Heart left ventricle (tissue), 16 donors: Measurements from ENCODE around the gene CDK6. TPM values are rescaled to one million over a fixed set of nuclear protein-coding genes. Genes with fewer than 3 reads are reported as not detected.

Experiments used
- ATAC-seq, 4 donors: fragments of 200-7000 bp; cut with Tn5 transposase; one replicate each; pipeline ENCODE4 v1.9.1; 2020 to 2022; ENCODE audit warnings: moderate library complexity in 4 of 4, mild to moderate bottlenecking in 3 of 4, moderate number of reproducible peaks in 1 of 4
- DNase-seq, 5 donors: peaks; one replicate each; pipeline ENCODE4 v3.0.0-alpha.2; 2020
- H3K27ac ChIP-seq, 12 donors: fragments of 200-600 bp; sonication (generic) in 4 of 12; one replicate each; pipeline versions ENCODE4 v1.5.0 to v1.8.0; 2016 to 2022; ENCODE audit warnings: mild to moderate bottlenecking in 2 of 12
- H3K27me3 ChIP-seq, 9 donors: fragments of 200-600 bp; sonication (generic) in 2 of 9; one replicate each; pipeline versions ENCODE4 v1.5.1 to v1.8.0; 2016 to 2022; ENCODE audit warnings: mild to moderate bottlenecking in 3 of 9
- H3K36me3 ChIP-seq, 9 donors: fragments of 200-600 bp; sonication (generic) in 2 of 9; one replicate each; pipeline versions ENCODE4 v1.5.0 to v1.8.0; 2018 to 2022; ENCODE audit warnings: mild to moderate bottlenecking in 2 of 9
- H3K4me1 ChIP-seq, 12 donors: fragments of 200-600 bp; sonication (generic) in 4 of 12; one replicate each; pipeline versions ENCODE4 v1.5.0 to v1.8.0; 2016 to 2022; ENCODE audit warnings: mild to moderate bottlenecking in 3 of 12
- H3K4me3 ChIP-seq, 12 donors: fragments of 200-600 bp; sonication (generic) in 4 of 12; one replicate each; pipeline versions ENCODE4 v1.5.0 to v1.8.0; 2017 to 2022; ENCODE audit warnings: mild to moderate bottlenecking in 9 of 12, moderate library complexity in 4 of 12
- H3K9me3 ChIP-seq, 12 donors: fragments of 200-600 bp; sonication (generic) in 4 of 12; one replicate each; pipeline versions ENCODE4 v1.5.0 to v1.8.0; 2016 to 2022; ENCODE audit warnings: mild to moderate bottlenecking in 1 of 12
- POLR2A ChIP-seq, 2 donors: fragments of 450-650 bp; IDR thresholded peaks; one replicate each; pipeline ENCODE4 v1.6.1; 2017; ENCODE audit warnings: antibody characterized with exemption in 2 of 2, mild to moderate bottlenecking in 2 of 2, moderate library complexity in 2 of 2
- WGBS, 4 donors: extraction: QIAGEN DNeasy Blood & Tissue Kit in 2 of 4; methylation state at CpG; one replicate each; pipeline versions ENCODE4 v1.1.5 to v1.1.7; 2013 to 2018; 5-methylcytosine and 5-hydroxymethylcytosine counted together
- intact Hi-C, 10 donors: fragments of 100-400 bp; cut with DNase I; formaldehyde crosslinking; loops; one replicate each; pipeline versions ENCODE4 v1.11.1 to v1.14.2; 2022
- polyA plus RNA-seq, 2 donors: library from polyadenylated mRNA; stranded (reverse); fragments of 200-250 nt; gene quantifications; one replicate each; pipeline ENCODE4 v1.2.3, GENCODE V29; 2013
- total RNA-seq, 9 donors: library from RNA; depleted of rRNA in 2 of 9; stranded (reverse); fragments of >200 nt in 2 of 9; fragmentation: NEBNext Ultra II Directional in 3 of 9; extraction: Animal tissue kit (Norgen Biotek cat#: 25700) in 3 of 9; gene quantifications; one replicate each; pipeline versions ENCODE4 v1.1.0 to v1.2.4, GENCODE V29; 2016 to 2023
- TF ChIP-seq, protein P1 (sequence below), 12 donors: fragments of 200-600 bp; sonication (generic) in 4 of 12; IDR thresholded peaks; one replicate each; pipeline versions ENCODE4 v1.5.0 to v1.8.0; 2018 to 2022; ENCODE audit warnings: antibody characterized with exemption in 12 of 12, mild to moderate bottlenecking in 5 of 12
- donor health status: ischemic (EF 13 %, LVEDD 7.1; RV severe dilation, severe dysfunction).
- donor health status: healthy with polysubstance abuse.
- donor health status: DM: no; HTN: yes; CAD: no.
- donor health status: DM: no; HTN: no; CAD: no.
- donor health status: ischemic (EF 25% LVEDD 6.9; RV normal size, moderate dysfunction).
- donor health status: ischemic (EF 25% LVEDD 5.7; RV mildly dilated, moderate dysfunction).
- donor health status: healthy.
- donor health status: DM: yes; HTN: yes; CAD: no.
- donor health status: ischemic (EF 35%, LVEDD 5.7; RV mildly dilated, moderate dysfunction).
- donor health status: nonischemic (EF 11% LVEDD 7.7; RV severe dilation, severe dysfunction).
- donor health status: DM: yes; HTN: yes; CAD: no.
- donor health status: PGD.
- donor health status: ischemic (EF 29% LVEDD 5.4; RV normal size, mild dysfunction).
- donor health status: nonischemic (EF 23%, LVEDD 6.1; RV moderate dilation, normal function).

Gene CDK6
- total and polyA plus RNA-seq, 11 donors = 2.2 to 40.5 (median 18.7) TPM

DNA sequence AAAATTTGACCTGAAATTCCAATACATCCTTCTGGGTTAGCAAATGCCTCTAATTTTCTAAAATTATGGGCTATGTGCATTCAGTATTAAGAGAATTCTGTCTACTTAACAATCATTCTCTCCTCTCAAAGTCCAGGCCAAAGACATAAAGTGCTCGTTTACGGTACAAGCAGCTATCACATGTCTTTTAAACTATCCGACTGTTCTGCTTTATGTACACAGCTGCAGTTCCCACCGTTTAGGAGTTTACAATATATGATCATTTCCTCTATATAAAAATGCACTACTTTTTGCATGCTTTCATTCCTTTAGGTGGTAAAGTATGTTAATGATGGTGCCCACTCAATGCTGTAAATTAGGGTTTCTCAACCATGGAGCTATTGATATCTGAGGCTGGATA, 34.0 kb downstream of the CDK6 start:
- H3K4me1 ChIP-seq = peaks cover 0 to 38% (median 20%) of the 10 kb centered on the region in 12 donors

DNA sequence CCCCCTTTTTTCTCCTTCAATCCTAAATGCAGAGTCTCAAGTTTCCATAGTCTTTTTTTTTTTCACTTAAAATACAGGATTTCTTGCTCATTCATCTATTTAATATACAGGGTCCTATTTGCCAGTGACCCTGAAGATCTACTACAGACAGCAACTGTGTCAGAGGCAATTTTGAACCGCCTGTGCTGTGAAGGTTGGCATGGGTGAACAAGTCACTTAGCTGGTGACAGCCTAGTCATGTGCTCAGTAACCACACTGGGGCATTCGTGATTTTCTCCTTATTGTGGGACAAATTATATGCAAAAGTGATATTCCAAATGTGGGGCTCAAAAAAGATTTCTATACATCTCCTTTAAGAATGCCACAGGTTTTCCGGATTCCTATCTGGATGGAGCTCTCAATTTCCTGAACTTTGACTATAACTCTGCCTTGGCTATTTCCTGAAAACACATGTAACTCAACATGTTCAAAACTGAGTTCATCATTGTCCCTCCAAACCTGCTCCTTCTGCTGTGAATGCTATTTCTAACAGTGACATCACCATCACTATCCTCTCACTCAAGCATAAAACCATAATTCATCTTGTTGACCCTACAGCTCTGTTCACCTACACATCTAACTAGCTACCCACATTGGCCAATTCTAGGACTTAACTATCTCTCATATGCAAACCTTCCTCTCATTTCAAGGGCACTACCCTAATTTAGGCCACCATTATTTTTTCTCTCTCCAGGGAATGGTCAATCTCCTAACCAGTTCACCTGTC, 36.7 kb downstream of the CDK6 start:
- Histone ChIP-seq H3K36me3 (no peaks in the 10 kb centered on the region), H3K4me3 (no peak overlapping the region), H3K27ac (peak overlapping the region in 1 of 12 donors; percentile 43), H3K4me1 (peaks cover 0 to 65% (median 37%) of the 10 kb centered on the region in 12 donors), H3K9me3 (no peaks in the 10 kb centered on the region), H3K27me3 (no peaks in the 10 kb centered on the region)
- TF ChIP-seq, protein P1, sequence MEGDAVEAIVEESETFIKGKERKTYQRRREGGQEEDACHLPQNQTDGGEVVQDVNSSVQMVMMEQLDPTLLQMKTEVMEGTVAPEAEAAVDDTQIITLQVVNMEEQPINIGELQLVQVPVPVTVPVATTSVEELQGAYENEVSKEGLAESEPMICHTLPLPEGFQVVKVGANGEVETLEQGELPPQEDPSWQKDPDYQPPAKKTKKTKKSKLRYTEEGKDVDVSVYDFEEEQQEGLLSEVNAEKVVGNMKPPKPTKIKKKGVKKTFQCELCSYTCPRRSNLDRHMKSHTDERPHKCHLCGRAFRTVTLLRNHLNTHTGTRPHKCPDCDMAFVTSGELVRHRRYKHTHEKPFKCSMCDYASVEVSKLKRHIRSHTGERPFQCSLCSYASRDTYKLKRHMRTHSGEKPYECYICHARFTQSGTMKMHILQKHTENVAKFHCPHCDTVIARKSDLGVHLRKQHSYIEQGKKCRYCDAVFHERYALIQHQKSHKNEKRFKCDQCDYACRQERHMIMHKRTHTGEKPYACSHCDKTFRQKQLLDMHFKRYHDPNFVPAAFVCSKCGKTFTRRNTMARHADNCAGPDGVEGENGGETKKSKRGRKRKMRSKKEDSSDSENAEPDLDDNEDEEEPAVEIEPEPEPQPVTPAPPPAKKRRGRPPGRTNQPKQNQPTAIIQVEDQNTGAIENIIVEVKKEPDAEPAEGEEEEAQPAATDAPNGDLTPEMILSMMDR (IDR thresholded peaks at IDR 0.05) = no peak
- TF ChIP-seq POLR2A (IDR thresholded peaks at IDR 0.05) = no peak
- intact Hi-C loops = loop anchor here in 2 of 10 donors (5.0 kb wide), 1 partner anchor 33 kb away; no protein-coding TSS in a partner anchor
- DNase-seq = no peak
- 47 to 57% (median 53%) methylated on average over 3 of the region's 3 CpGs for WGBS, 4 donors
- peak in 1 of 4 donors; percentile 51 for ATAC-seq

More for the DNA sequence above, 34.0 kb downstream of the CDK6 start:
- intact Hi-C loops = no loop called here
- Histone ChIP-seq H3K27ac (no peak overlapping the region), H3K36me3 (no peaks in the 10 kb centered on the region), H3K9me3 (no peaks in the 10 kb centered on the region), H3K27me3 (no peaks in the 10 kb centered on the region), H3K4me3 (no peak overlapping the region)
- DNase-seq (no peak), ATAC-seq (no peak)
- WGBS, 4 donors = 68 to 75% (median 70%) methylated on average over 4 of the region's 4 CpGs
- no peak for TF ChIP-seq POLR2A (IDR thresholded peaks at IDR 0.05)
- TF ChIP-seq, protein P1 (IDR thresholded peaks at IDR 0.05) = no peak

DNA sequence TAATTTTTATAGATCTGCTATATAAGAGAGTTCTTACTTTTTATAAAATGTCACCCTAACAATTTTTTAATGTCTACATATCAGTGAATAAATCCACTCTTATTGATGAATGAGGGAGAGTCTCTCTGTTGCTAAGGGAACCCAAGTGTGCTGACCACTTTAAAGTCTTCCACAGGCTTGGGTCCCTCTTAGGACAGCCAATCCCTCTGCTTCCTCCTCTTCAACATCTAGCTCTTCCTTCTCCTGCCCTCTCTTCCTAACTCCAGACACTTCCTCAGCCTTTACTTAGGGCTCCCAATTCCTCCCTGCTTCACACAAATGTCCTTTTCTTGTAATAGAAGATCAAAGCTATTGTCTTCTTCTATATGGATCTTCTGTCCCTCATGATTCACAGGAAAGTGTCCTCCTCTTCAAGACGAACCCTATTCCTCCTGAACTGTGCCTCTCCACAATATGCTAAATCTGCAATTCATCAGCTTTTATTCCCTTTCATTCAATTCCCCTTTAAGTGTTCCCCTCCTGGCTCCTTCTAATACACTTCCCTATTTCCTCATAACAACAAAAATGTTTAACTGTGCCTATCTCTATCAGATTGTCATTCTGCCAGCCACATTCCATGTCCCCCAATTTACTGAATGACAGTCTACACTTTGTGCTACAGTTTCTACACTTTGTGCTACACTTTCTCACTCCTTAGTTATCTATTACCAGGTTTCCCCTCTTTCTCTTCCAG, 37.7 kb downstream of the CDK6 start:
- H3K4me1 ChIP-seq = peaks cover 0 to 74% (median 39%) of the 10 kb centered on the region in 12 donors

More for the DNA sequence above, 37.7 kb downstream of the CDK6 start:
- intact Hi-C loops = loop anchor here in 2 of 10 donors (5.0 kb wide), 1 partner anchor 34 kb away; no protein-coding TSS in a partner anchor
- Histone ChIP-seq H3K36me3 (no peaks in the 10 kb centered on the region), H3K9me3 (no peaks in the 10 kb centered on the region), H3K4me3 (no peak overlapping the region), H3K27ac (peak overlapping the region in 3 of 12 donors; percentile 14 to 43 (median 28)), H3K27me3 (no peaks in the 10 kb centered on the region)
- WGBS, 4 donors = 46 to 62% (median 59%) methylated on average over 1 of the region's 1 CpG
- TF ChIP-seq, protein P1 (IDR thresholded peaks at IDR 0.05) = no peak
- TF ChIP-seq POLR2A (IDR thresholded peaks at IDR 0.05) = no peak
- ATAC-seq (no peak), DNase-seq (no peak)
